A549 (cell line): ENCODE data around the gene SPAG4.

Experiments used
- TF ChIP-seq, protein P1 (sequence below): fragments of >200 bp; sonication (Bioruptor Twin); formaldehyde crosslinking; IDR thresholded peaks from 3 replicates; pipeline ENCODE4 v1.5.1; 2016
- TF ChIP-seq, protein P2 (sequence below): IDR thresholded peaks from 2 replicates; pipeline ENCODE4 v1.6.1; 2012

DNA sequence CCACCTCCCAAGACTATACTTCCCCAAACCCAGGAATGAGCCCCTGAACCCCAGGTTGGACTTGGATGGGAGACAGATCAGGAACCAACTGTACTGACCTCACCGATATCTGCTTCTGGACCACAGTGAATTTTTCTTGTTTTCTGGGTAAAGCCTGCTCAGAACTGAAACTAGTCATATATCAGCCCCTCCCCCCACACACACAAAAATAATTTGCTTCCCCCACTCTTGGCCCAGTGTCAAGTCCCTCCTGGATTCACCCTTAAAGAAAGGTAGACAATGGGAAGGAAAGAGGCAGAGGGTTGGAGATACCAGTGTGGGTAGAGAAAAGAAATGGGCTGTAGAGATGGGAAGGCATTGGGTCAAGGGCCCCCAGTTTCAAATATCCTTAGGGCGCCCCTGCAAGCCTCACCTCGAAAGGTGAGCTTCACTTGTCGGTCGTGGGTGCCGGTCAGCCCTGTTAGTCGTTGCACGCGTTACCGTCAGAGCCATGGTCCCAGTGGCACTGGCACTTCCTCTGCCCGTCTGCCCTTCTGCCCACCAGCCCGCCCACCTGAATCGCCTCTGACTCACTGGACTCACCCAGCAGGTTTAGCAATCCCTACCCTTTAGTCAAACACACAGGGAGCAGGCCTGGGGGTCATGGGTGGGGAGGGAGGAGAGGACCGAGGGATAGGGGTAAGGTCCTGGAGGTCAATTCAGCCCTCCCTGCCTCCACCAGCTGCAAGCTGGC is 8.5 kb upstream of the SPAG4 start:
- TF ChIP-seq, protein P1, sequence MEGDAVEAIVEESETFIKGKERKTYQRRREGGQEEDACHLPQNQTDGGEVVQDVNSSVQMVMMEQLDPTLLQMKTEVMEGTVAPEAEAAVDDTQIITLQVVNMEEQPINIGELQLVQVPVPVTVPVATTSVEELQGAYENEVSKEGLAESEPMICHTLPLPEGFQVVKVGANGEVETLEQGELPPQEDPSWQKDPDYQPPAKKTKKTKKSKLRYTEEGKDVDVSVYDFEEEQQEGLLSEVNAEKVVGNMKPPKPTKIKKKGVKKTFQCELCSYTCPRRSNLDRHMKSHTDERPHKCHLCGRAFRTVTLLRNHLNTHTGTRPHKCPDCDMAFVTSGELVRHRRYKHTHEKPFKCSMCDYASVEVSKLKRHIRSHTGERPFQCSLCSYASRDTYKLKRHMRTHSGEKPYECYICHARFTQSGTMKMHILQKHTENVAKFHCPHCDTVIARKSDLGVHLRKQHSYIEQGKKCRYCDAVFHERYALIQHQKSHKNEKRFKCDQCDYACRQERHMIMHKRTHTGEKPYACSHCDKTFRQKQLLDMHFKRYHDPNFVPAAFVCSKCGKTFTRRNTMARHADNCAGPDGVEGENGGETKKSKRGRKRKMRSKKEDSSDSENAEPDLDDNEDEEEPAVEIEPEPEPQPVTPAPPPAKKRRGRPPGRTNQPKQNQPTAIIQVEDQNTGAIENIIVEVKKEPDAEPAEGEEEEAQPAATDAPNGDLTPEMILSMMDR = no peak
- TF ChIP-seq, protein P2, sequence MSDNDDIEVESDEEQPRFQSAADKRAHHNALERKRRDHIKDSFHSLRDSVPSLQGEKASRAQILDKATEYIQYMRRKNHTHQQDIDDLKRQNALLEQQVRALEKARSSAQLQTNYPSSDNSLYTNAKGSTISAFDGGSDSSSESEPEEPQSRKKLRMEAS = no peak
